OCI-LY7 (cell line): ENCODE results near the gene NDUFA7. TPM values are rescaled to one million over a fixed set of nuclear protein-coding genes. Genes with fewer than 3 reads are reported as not detected.

Experiments used
- BruUV-seq: library from RNA; stranded (reverse); fragments of 400-500 nt; replicated peaks from 2 replicates; lab custom pipeline; 2021; lab: Mats Ljungman, UMichigan
- CTCF ChIA-PET: fragments of 300-600 bp; sonication (Branson Sonifier 250); formaldehyde crosslinking; loops from one replicate; lab custom pipeline; 2022; ENCODE audit warnings: antibody characterized with exemption; ENCODE audit not compliant: unreplicated experiment; lab: Charles Lee
- POLR2A ChIA-PET: fragments of 300-600 bp; sonication (Branson Sonifier 250); formaldehyde crosslinking; loops from one replicate; lab custom pipeline; 2022; ENCODE audit warnings: antibody characterized with exemption; lab: Charles Lee
- DNase-seq: peaks from one replicate; pipeline ENCODE4 v3.0.0-alpha.2; 2015; ENCODE audit warnings: low spot score
- H2AFZ ChIP-seq: fragments of 200-600 bp; sonication (generic), shearing (Covaris generic); 2 replicates; pipeline ENCODE4 v1.6.1; 2014; ENCODE audit warnings: mild to moderate bottlenecking, antibody characterized with exemption, low read length, moderate library complexity
- H3K27ac ChIP-seq: fragments of 200-600 bp; sonication (generic); 2 replicates; pipeline ENCODE4 v1.5.1; 2014; ENCODE audit warnings: mixed run types, low read depth, mild to moderate bottlenecking, moderate library complexity, low read length, inconsistent platforms; ENCODE audit not compliant: poor library complexity, severe bottlenecking
- H3K36me3 ChIP-seq: fragments of 200-600 bp; sonication (generic); 2 replicates; pipeline ENCODE4 v1.6.1; 2014; ENCODE audit warnings: mild to moderate bottlenecking, antibody characterized with exemption, low read length, moderate library complexity, mixed read lengths; ENCODE audit not compliant: insufficient read depth
- H3K4me1 ChIP-seq: fragments of 200-600 bp; sonication (generic); 2 replicates; pipeline ENCODE4 v1.5.1; 2014; ENCODE audit warnings: mild to moderate bottlenecking, low read length; ENCODE audit not compliant: insufficient read depth, poor library complexity, severe bottlenecking
- H3K4me2 ChIP-seq: fragments of 200-600 bp; sonication (generic); 2 replicates; pipeline ENCODE4 v1.6.1; 2014; ENCODE audit warnings: mild to moderate bottlenecking, low read length
- H3K4me3 ChIP-seq: fragments of 200-600 bp; sonication (generic); 2 replicates; pipeline ENCODE4 v1.5.1; 2014; ENCODE audit warnings: mild to moderate bottlenecking, low read depth, low read length; ENCODE audit not compliant: poor library complexity, severe bottlenecking
- H3K79me2 ChIP-seq: fragments of 200-600 bp; sonication (generic); 2 replicates; pipeline ENCODE4 v1.6.1; 2016; ENCODE audit warnings: low read depth, mild to moderate bottlenecking, low read length, moderate library complexity, mixed read lengths; ENCODE audit not compliant: insufficient read depth
- H3K9me2 ChIP-seq: fragments of 200-600 bp; sonication (generic); 2 replicates; pipeline ENCODE4 v1.6.1; 2016; ENCODE audit warnings: mild to moderate bottlenecking, low read length, mixed read lengths; ENCODE audit not compliant: insufficient read depth
- H3K9me3 ChIP-seq: fragments of 200-600 bp; sonication (generic); 2 replicates; pipeline ENCODE4 v1.6.1; 2014; ENCODE audit warnings: mild to moderate bottlenecking, mixed run types, low read length, mixed read lengths
- H4K20me1 ChIP-seq: fragments of 200-600 bp; sonication (generic); 2 replicates; pipeline ENCODE4 v1.6.1; 2014; ENCODE audit warnings: mild to moderate bottlenecking, antibody characterized with exemption, low read length, moderate library complexity, mixed read lengths; ENCODE audit not compliant: insufficient read depth
- CTCF ChIP-seq: fragments of 200-600 bp; sonication (generic); conservative IDR thresholded peaks from 2 replicates; pipeline ENCODE4 v1.5.1; 2014; ENCODE audit warnings: mild to moderate bottlenecking, antibody characterized with exemption, low read length, moderate library complexity, mixed read lengths
- EZH2phosphoT487 ChIP-seq: fragments of 200-600 bp; sonication (generic); IDR thresholded peaks from 2 replicates; pipeline ENCODE4 v1.6.1; 2018; ENCODE audit warnings: low read depth, borderline replicate concordance, mild to moderate bottlenecking, mixed run types, antibody characterized with exemption, low read length, moderate library complexity, mixed read lengths
- intact Hi-C: fragments of 100-400 bp; cut with micrococcal nuclease; formaldehyde crosslinking; loops from one replicate; pipeline ENCODE4 v1.10.0; 2022; ENCODE audit not compliant: unreplicated experiment
- total RNA-seq, 2 experiments: library from RNA; depleted of rRNA in 1 of 2; stranded (reverse); fragments of >200 nt in 1 of 2; shearing (Covaris generic) in 1 of 2; gene quantifications; 2 replicates each; pipeline ENCODE4 v1.2.3, GENCODE V29; 2014 to 2022

The NDUFA7 gene
- total RNA-seq, 2 experiments from 2014 or later: 93.0 to 103 TPM

- no peaks in the 10 kb centered on the region for H3K4me1 ChIP-seq
- intact Hi-C loops: no loop called here
- H3K4me3 ChIP-seq: no peak overlapping the region
- H3K27ac ChIP-seq: no peak overlapping the region
- ChIA-PET CTCF (no interaction called here), POLR2A (no interaction called here)
- H2AFZ ChIP-seq: no peak overlapping the region
- H3K9me2 ChIP-seq: no peaks in the 10 kb centered on the region
- no peak for TF ChIP-seq CTCF
- no peak for TF ChIP-seq EZH2phosphoT487
- H3K9me3 ChIP-seq: no peaks in the 10 kb centered on the region
- no peaks in the 10 kb centered on the region for H4K20me1 ChIP-seq
- H3K36me3 ChIP-seq: no peaks in the 10 kb centered on the region
- no peak overlapping the region for H3K4me2 ChIP-seq
- DNase-seq: no peak
- no TSS peak for BruUV-seq
- no peaks in the 10 kb centered on the region for H3K79me2 ChIP-seq
These were observed 13.5 kb upstream of the NDUFA7 start for GRCh38 chr19:8334458-8335342.

- no peak for DNase-seq
- Histone ChIP-seq H3K79me2 (no peaks in the 10 kb centered on the region), H4K20me1 (no peaks in the 10 kb centered on the region), H3K4me3 (no peak overlapping the region), H3K36me3 (no peaks in the 10 kb centered on the region), H3K4me1 (no peaks in the 10 kb centered on the region), H3K4me2 (no peak overlapping the region), H3K27ac (no peak overlapping the region), H3K9me2 (no peaks in the 10 kb centered on the region), H2AFZ (no peak overlapping the region), H3K9me3 (no peaks in the 10 kb centered on the region)
- no TSS peak for BruUV-seq
- TF ChIP-seq EZH2phosphoT487 (no peak), CTCF (no peak)
- ChIA-PET CTCF (no interaction called here), POLR2A (no interaction called here)
- intact Hi-C loops: no loop called here
These were observed 12.7 kb upstream of the NDUFA7 start for GRCh38 chr19:8333767-8334457.
